8988T (cell line): ENCODE data around the gene LRIT1.

ENCODE experiments used
- DNase-seq: peaks from one replicate; pipeline ENCODE4 v3.0.0; 2011

The LRIT1 gene

GRCh38 chr10:84254552-84255478 is 13.5 kb upstream of the LRIT1 start:
- no peak for DNase-seq

DNA sequence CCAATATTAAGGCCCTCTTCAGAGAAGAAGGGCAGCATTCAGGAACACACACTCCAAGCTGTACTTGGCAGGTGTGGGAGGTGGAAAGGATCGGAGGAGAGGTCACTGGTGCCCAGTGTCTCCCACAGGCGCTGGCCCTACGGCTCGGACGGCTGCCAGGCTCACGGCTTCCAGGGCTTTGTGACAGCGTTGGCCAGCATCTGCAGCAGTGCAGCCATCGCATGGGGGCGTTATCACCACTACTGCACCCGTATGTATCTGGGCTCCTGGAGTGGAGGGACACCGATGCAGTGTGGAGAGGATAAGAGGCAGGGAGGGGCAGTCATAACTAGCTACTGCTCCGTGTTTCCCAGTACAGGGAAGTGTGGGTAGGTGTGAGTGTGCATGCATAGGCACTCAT is 7.4 kb upstream of the LRIT1 start:
- no peak for DNase-seq

GRCh38 chr10:84247496-84247895 is 6.2 kb upstream of the LRIT1 start:
- no peak for DNase-seq

GRCh38 chr10:84244651-84245270 is 3.4 kb upstream of the LRIT1 start, which contains the start of gene RGR:
Gene RGR (plus strand): TSS chr10:84245053. CDS start chr10:84245091, 38 bp downstream.
- DNase-seq, result no peak

DNA sequence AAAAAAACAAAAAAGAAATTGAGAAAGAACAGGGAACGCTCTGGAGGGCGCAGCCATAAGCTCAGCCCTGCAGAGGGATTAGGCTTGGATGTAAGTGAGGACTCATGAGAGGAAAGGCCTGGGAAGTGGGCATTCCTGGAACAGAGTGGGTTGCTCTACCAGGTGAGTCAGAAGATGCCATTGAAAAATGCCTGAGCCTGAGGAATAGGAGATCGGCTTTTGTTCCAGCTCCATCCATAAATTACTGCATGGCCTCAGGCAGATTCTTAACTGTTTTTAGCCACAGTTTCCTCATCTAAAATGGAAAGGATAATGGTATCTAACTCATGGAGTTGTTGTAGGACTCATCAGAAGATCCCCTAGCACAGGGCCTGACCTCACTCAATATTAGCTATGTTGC is 2.4 kb upstream of the LRIT1 start:
- no peak for DNase-seq

GRCh38 chr10:84238909-84239308 is 2.4 kb downstream of the LRIT1 start:
- DNase-seq, result no peak

DNA sequence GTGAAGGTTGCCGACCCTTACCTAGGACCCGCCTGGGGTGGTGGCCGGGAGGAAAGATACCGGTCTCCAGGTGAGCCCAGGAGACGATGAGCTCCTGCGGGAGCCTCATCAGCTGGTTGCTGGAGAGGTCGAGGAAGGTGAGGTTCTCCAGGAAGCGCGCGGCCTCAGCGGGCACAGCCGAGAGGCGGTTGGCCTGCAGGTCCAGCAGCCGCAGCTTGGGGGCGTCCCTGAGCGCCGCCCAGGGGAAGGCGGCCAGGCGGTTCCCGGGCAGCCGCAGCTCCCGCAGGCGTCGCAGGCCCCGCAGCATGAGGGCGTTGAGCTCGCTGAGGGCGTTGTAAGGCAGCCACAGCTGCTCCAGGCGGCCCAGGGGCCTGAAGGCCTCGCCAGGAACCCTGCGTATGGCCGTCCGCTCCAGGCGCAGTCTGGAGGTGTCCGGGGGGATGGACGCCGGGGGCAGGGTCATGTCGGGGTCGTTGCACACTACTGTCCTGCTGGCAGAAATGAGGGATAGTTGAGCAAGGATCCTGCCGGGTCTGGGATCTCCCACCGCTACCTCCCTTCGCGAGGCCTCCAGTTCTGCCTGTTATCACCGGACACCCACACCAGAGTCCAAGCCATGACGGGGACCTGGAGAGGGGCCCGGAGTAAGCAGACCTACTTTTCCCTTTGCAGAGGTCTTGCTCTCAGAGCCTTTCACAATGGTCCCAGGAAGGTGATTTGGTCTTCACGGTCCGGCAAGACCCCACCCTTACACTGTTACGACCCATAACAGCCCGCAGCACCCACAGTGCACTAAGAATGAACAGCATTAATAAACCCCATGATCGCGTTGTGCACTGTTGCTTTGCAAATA is 3.9 kb downstream of the LRIT1 start:
- no peak for DNase-seq

DNA sequence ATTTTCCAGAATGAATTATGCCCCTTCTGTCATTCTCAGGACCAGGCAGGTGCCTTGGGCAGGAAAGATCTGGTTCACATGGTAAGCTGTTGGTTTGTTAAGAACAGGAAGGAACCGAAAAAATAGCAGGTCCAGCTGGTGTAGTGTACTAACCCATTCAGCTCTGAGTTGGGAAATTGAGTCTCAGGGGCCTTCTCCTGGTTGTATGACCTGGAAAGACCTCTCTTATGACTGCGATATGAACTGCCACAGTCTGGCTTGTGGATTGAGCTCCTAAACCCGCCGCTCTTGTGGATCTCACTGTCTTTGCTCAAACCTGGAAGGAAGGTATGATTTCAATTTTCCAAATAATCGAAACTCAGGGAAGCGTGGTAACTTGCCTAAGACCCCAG is 4.5 kb downstream of the LRIT1 start:
- DNase-seq, result no peak

GRCh38 chr10:84235096-84235495 is 6.2 kb downstream of the LRIT1 start:
- no peak for DNase-seq

- DNase-seq, result no peak
These were observed 6.9 kb downstream of the LRIT1 start for GRCh38 chr10:84234479-84234878.

DNA sequence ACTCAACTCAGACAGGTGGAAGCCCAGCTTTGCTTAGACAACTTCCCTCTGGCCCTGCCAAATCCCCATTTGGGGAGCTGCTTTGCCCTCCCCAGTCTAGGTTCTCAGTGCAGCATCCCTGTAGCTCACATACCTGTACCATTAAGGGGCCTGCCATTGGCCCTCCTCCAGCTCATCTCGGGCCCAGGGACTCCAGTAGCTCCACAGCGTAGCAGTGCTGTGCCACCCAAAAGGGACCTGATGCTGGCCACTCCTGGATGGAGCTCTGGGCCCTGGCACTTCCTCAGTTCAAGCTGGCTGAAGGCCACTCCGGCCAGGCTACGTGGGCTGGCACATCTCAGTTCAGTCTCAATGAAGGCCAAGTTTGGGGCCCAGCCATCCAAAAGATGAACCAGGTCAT is 7.4 kb downstream of the LRIT1 start:
- DNase-seq, result no peak

GRCh38 chr10:84232376-84232775 is 9.0 kb downstream of the LRIT1 start:
- no peak for DNase-seq

DNA sequence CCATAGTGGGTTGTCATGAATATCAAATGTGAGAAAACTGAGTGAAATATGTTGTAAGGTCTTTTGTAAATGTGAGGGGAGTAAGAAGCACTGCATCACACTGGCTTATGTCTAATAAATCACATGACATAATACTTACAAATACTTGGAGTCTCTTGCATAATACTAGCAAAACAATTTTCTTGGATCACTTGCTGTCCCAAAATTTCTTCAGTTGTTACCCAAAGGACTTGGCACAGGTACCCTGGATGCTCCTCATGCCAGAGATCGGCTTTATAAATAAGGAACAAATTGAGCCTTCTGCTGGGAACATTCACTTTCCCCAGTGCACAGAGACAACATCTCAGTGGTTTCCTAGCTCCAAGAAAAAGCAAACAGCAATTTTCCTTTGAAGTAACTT is 11.0 kb downstream of the LRIT1 start:
- DNase-seq, result no peak

DNA sequence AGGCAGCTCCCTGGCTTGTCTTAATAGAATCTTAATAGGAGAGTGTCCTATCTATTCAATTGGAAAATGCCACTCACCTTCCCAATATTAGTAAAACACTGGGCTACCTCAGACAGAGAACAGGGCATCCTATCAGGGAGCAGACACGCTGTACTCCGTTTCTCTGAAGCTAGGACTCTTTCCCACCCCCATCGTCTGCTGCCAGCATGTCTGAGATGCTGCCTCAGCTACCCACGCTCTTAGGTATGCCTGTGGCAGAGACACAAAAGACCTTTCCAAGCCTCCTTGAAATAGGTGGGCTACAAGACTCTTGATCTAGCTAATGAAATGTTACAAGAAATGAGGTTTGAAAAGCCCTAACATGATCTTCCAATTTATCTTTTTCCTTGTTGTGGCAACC is 13.5 kb downstream of the LRIT1 start:
- no peak for DNase-seq

GRCh38 chr10:84226616-84227015 is 14.7 kb downstream of the LRIT1 start:
- DNase-seq, result no peak

- DNase-seq, result no peak
These were observed 15.7 kb downstream of the LRIT1 start, which contains the start of gene LRIT2 for GRCh38 chr10:84225427-84226173. Gene LRIT2 (minus strand): TSS chr10:84225544. CDS start chr10:84225520, 24 bp downstream.

DNA sequence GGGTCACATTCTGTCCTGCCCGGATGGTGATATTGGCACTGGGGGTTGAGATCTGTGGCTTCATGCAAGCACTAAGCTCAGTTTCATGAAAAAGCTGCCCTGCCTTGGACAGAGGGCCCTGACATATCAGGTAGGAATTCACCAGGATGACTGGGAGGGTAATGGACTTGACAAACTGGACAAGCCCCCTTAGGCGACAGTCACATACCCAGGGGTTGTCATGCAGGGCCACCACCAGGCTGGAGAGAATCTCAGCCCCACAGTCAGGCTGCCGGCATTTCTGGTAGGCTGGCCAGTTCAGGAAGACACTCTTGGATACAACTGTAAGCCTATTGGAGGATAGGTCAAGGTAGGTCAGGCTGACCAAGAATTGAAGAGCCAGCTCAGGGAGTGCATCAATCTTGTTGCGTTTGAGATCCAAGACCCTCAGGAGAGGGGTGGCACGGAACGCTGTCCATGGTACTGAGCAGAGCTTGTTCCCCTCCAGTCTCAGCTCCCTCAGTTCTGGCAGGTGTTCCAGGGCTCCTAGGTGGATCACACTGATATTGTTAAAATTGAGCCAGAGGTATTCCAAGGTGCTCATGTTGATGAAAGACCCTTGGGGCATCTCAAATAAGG is 16.8 kb downstream of the LRIT1 start:
- DNase-seq, result no peak

- DNase-seq, result no peak
These were observed 19.4 kb downstream of the LRIT1 start for GRCh38 chr10:84221916-84222315.

DNA sequence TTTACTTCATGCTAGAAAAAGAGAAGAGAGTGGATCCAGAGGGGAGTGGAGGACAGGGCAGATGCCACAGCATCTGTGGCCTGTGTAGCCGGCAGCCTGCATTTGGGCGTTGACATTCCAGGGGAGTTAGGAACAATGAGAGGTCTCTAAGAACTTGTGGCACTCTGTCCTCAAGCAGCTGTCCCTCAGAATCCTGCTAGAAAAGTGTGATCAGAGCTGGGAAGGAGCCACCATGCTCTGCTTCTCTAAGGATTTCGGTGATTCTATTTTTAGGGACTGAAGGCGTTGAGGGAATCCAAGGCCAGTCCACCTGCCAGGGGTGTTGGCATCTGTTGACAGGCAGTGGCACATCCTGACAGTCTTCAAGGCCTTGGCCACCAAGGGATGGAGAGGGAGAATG is 23.6 kb downstream of the LRIT1 start:
- DNase-seq, result no peak

DNA sequence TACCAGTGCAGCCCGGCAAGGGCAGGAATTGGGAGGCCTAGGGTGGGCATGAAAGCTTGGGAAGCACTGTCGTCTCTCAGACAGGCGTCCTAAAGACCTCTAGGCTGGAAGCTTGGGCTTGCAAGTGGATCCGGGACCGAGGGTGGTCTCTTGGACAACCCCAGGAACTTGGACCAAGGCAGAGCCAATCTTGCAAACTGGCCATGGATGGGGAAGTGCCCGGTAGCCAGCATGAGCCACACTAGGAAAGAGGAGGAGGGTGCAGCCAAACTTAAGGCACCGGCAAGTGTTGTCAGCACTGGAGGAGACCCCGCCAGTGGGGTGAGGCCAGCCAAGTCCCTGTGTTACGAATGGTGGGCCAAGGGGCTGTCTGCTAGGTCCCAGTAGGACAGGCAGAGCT is 24.5 kb downstream of the LRIT1 start:
- no peak for DNase-seq

DNA sequence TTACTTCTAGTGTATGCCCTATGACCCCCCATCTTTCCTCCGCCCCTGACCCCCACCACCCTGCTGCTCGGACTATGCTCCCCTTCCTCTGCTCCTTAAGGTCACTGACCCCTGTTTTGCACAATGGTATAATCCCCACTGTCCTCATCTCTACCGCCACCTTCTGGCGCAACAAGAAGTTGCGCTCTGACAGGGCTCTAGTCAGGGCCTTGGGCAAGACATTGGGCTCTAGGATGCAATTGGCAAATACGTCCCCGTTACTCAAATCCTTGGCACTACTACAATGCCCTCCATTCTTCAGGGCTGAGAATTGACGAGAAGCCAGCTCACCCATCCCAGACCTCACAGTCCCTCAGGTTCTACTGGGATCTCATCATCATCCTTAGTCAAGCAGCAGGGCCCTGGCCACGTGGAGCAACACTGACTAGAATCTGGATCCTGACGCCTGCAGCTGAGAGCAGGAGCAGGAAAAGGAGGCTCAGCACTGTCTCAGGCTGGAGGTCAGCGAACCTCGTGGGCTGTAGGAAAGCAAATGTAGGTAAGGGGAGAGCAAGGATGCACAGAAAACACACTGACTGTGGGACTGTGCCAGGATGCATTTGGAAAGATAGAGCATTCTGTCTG is 26.6 kb downstream of the LRIT1 start:
- DNase-seq, result no peak
